Common myeloid progenitor, CD34-positive (primary cell): ENCODE results near the gene TNFAIP2.

Source experiments
- CTCF ChIA-PET: fragments of 350-600 bp; sonication (Branson Sonifier 250); formaldehyde crosslinking; loops from one replicate; lab custom pipeline; 2021; ENCODE audit warnings: antibody characterized with exemption; lab: Charles Lee
- POLR2A ChIA-PET: fragments of 350-600 bp; sonication (Branson Sonifier 250); formaldehyde crosslinking; loops from one replicate; lab custom pipeline; 2021; ENCODE audit warnings: antibody characterized with exemption; lab: Charles Lee
- DNase-seq, 3 donors: peaks; one replicate each; pipeline versions ENCODE4 v3.0.0 to v3.0.0-alpha.2; 2013
- H3K27ac ChIP-seq, 2 experiments: 1 replicate in 1 of 2; 2 replicates in 1 of 2; pipeline ENCODE4 v1.7.0; 2013; ENCODE audit warnings: inconsistent platforms in 2 of 2, low read length in 2 of 2, mild to moderate bottlenecking in 2 of 2, low read depth in 1 of 2, moderate library complexity in 1 of 2; ENCODE audit not compliant: severe bottlenecking in 2 of 2, insufficient read depth in 1 of 2, poor library complexity in 1 of 2
- H3K27me3 ChIP-seq, 5 experiments: replicated peaks in 2 of 5; 1 replicate in 3 of 5; 2 replicates in 2 of 5; pipeline versions ENCODE4 v1.6.1 to v1.7.0; 2013; ENCODE audit warnings: low read length in 4 of 5, mild to moderate bottlenecking in 2 of 5, moderate library complexity in 2 of 5, inconsistent platforms in 1 of 5; ENCODE audit not compliant: insufficient read depth in 5 of 5, control insufficient read depth in 4 of 5
- H3K36me3 ChIP-seq, 4 experiments: 1 replicate in 2 of 4; 2 replicates in 2 of 4; pipeline versions ENCODE4 v1.6.1 to v1.7.0; 2013; ENCODE audit warnings: low read length in 3 of 4, control low read depth in 1 of 4, mild to moderate bottlenecking in 1 of 4; ENCODE audit not compliant: control insufficient read depth in 4 of 4, insufficient read depth in 4 of 4
- H3K4me1 ChIP-seq, 4 experiments: 1 replicate in 3 of 4; 2 replicates in 1 of 4; pipeline versions ENCODE4 v1.6.1 to v1.7.1; 2013; ENCODE audit warnings: low read length in 3 of 4, mild to moderate bottlenecking in 3 of 4, control low read depth in 1 of 4, inconsistent platforms in 1 of 4, moderate library complexity in 1 of 4; ENCODE audit not compliant: control insufficient read depth in 4 of 4, insufficient read depth in 4 of 4; ENCODE audit errors: control extremely low read depth in 1 of 4
- H3K4me3 ChIP-seq, 7 experiments: 1 replicate in 4 of 7; 2 replicates in 3 of 7; pipeline versions ENCODE4 v1.5.1 to v1.7.0; 2013; ENCODE audit warnings: mild to moderate bottlenecking in 7 of 7, low read length in 6 of 7, moderate library complexity in 6 of 7, inconsistent platforms in 2 of 7, low read depth in 2 of 7, control low read depth in 1 of 7; ENCODE audit not compliant: insufficient read depth in 4 of 7, control insufficient read depth in 1 of 7; ENCODE audit errors: extremely low read depth in 1 of 7
- H3K9me3 ChIP-seq, 5 experiments: 1 replicate in 4 of 5; 2 replicates in 1 of 5; pipeline versions ENCODE4 v1.6.1 to v1.7.1; 2013; ENCODE audit warnings: low read length in 4 of 5, mild to moderate bottlenecking in 2 of 5, inconsistent platforms in 1 of 5, low read depth in 1 of 5, moderate library complexity in 1 of 5; ENCODE audit not compliant: control insufficient read depth in 4 of 5, insufficient read depth in 2 of 5; ENCODE audit errors: control extremely low read depth in 1 of 5
- WGBS: methylation state at CpG from one replicate; pipeline ENCODE4 v1.1.5; 2013; ENCODE audit not compliant: insufficient coverage; 5-methylcytosine and 5-hydroxymethylcytosine counted together

The TNFAIP2 gene

GRCh38 chr14:103094406-103095209 is 28.7 kb upstream of the TNFAIP2 start, which contains the start of gene EXOC3L4:
EXOC3L4 (plus strand) TSS chr14:103094725; CDS start chr14:103100220, 5,495 bp downstream.
- Histone ChIP-seq H3K4me1 (peaks cover 0 to 20% (median 16%) of the 10 kb centered on the region in 4 experiments), H3K36me3 (no peaks in the 10 kb centered on the region), H3K9me3 (no peaks in the 10 kb centered on the region), H3K4me3 (peak within 1 kb of the TSS in 1 of 7 experiments; percentile 23), H3K27ac (no peak within 1 kb of the TSS), H3K27me3 (peaks cover 0 to 11% (median 0%) of the 10 kb centered on the region in 5 experiments)
- 86% methylated on average over 16 of the region's 23 CpGs for WGBS
- POLR2A ChIA-PET: interaction anchor here (1.0 kb wide), 1 partner anchor 242 kb away, joined by 8 read pairs; no protein-coding TSS in a partner anchor
- CTCF ChIA-PET: interaction anchor here (0.6 to 12.2 kb wide), 6 partner anchors 8 to 399 kb away, joined by 3 to 179 read pairs (median 4); no protein-coding TSS in a partner anchor
- no peak for DNase-seq

- H3K27me3 ChIP-seq: peaks cover 0 to 10% (median 0%) of the 10 kb centered on the region in 5 experiments
- H3K27ac ChIP-seq: no peak overlapping the region
- no peaks in the 10 kb centered on the region for H3K9me3 ChIP-seq
- DNase-seq: no peak
- WGBS: over 99% methylated on average over 9 of the region's 11 CpGs
- CTCF ChIA-PET: interaction anchor here (1.0 to 12.2 kb wide), 7 partner anchors 10 to 400 kb away, joined by 3 to 179 read pairs (median 4); no protein-coding TSS in a partner anchor
- peaks cover 0 to 20% (median 16%) of the 10 kb centered on the region in 4 experiments for H3K4me1 ChIP-seq
- no peak overlapping the region for H3K4me3 ChIP-seq
- POLR2A ChIA-PET: interaction anchor here (1.0 kb wide), 1 partner anchor 241 kb away, joined by 8 read pairs; no protein-coding TSS in a partner anchor
- H3K36me3 ChIP-seq: no peaks in the 10 kb centered on the region
Observed at GRCh38 chr14:103095210-103095778, 28.0 kb upstream of the TNFAIP2 start.

GRCh38 chr14:103096387-103096786 is 26.9 kb upstream of the TNFAIP2 start:
- no peak overlapping the region for H3K27ac ChIP-seq
- H3K4me3 ChIP-seq: no peak overlapping the region
- WGBS: 74% methylated on average over 2 of the region's 4 CpGs
- DNase-seq: no peak
- CTCF ChIA-PET: interaction anchor here (0.7 to 12.2 kb wide), 6 partner anchors 9 to 196 kb away, joined by 3 to 179 read pairs (median 4); no protein-coding TSS in a partner anchor
- peaks cover 0 to 12% (median 10%) of the 10 kb centered on the region in 4 experiments for H3K4me1 ChIP-seq
- H3K9me3 ChIP-seq: no peaks in the 10 kb centered on the region
- H3K27me3 ChIP-seq: peaks cover 0 to 4% (median 1%) of the 10 kb centered on the region in 5 experiments
- no peaks in the 10 kb centered on the region for H3K36me3 ChIP-seq
- POLR2A ChIA-PET: interaction anchor here (0.6 kb wide), 1 partner anchor 286 kb away, joined by 3 read pairs; no protein-coding TSS in a partner anchor

- H3K27ac ChIP-seq: no peak overlapping the region
- H3K36me3 ChIP-seq: no peaks in the 10 kb centered on the region
- peaks cover 0 to 14% (median 7%) of the 10 kb centered on the region in 5 experiments for H3K27me3 ChIP-seq
- 96% methylated on average over 22 of the region's 26 CpGs for WGBS
- ChIA-PET CTCF (interaction anchor here (0.9 to 12.2 kb wide), 4 partner anchors 8 to 195 kb away, joined by 4 to 179 read pairs (median 23); no protein-coding TSS in a partner anchor), POLR2A (no interaction called here)
- peaks cover 0 to 11% (median 7%) of the 10 kb centered on the region in 4 experiments for H3K4me1 ChIP-seq
- no peak for DNase-seq
- H3K9me3 ChIP-seq: no peaks in the 10 kb centered on the region
- H3K4me3 ChIP-seq: no peak overlapping the region
Observed at GRCh38 chr14:103097244-103097993, 25.8 kb upstream of the TNFAIP2 start.

GRCh38 chr14:103097994-103098957 is 25.0 kb upstream of the TNFAIP2 start:
- DNase-seq: no peak
- Histone ChIP-seq H3K36me3 (no peaks in the 10 kb centered on the region), H3K4me1 (peaks cover 0 to 17% (median 11%) of the 10 kb centered on the region in 4 experiments), H3K27me3 (peaks cover 0 to 23% (median 10%) of the 10 kb centered on the region in 5 experiments), H3K9me3 (no peaks in the 10 kb centered on the region), H3K27ac (peak overlapping the region in 1 of 2 experiments; percentile 14), H3K4me3 (no peak overlapping the region)
- 88% methylated on average over 22 of the region's 31 CpGs for WGBS
- ChIA-PET CTCF (interaction anchor here (0.9 to 12.2 kb wide), 4 partner anchors 11 to 194 kb away, joined by 4 to 179 read pairs (median 8); no protein-coding TSS in a partner anchor), POLR2A (no interaction called here)
